Neural progenitor cell (in vitro differentiated cells): ENCODE data around the gene SLC35E4. TPM values are rescaled to one million over a fixed set of nuclear protein-coding genes. Genes with fewer than 3 reads are reported as not detected.

ENCODE experiments used
- DNase-seq: peaks from one replicate; pipeline ENCODE4 v3.0.0-alpha.2; 2016; ENCODE audit warnings: low spot score
- H2AFZ ChIP-seq: fragments of 200-600 bp; sonication (generic); replicated peaks from 2 replicates; pipeline ENCODE4 v1.6.1; 2016; ENCODE audit warnings: antibody characterized with exemption
- H3F3A ChIP-seq: fragments of 200-600 bp; sonication (generic); 2 replicates; pipeline ENCODE4 v1.6.1; 2016; ENCODE audit warnings: antibody characterized with exemption, low read depth
- H3K27ac ChIP-seq: fragments of 200-600 bp; sonication (generic); 2 replicates; pipeline ENCODE4 v1.5.1; 2016; ENCODE audit warnings: mild to moderate bottlenecking
- H3K27me3 ChIP-seq: fragments of 200-600 bp; sonication (generic); 2 replicates; pipeline ENCODE4 v1.6.1; 2016; ENCODE audit warnings: mild to moderate bottlenecking, moderate library complexity
- H3K36me3 ChIP-seq: fragments of 200-600 bp; sonication (generic); 2 replicates; pipeline ENCODE4 v1.5.1; 2016
- H3K4me1 ChIP-seq: fragments of 200-600 bp; sonication (generic); 2 replicates; pipeline ENCODE4 v1.6.1; 2016; ENCODE audit warnings: mixed run types
- H3K4me2 ChIP-seq: fragments of 200-600 bp; sonication (generic); 2 replicates; pipeline ENCODE4 v1.6.1; 2016
- H3K4me3 ChIP-seq: fragments of 200-600 bp; sonication (generic); 2 replicates; pipeline ENCODE4 v1.5.1; 2016
- H3K79me2 ChIP-seq: fragments of 200-600 bp; sonication (generic); 2 replicates; pipeline ENCODE4 v1.6.1; 2016; ENCODE audit warnings: low read depth
- H3K9ac ChIP-seq: fragments of 200-600 bp; sonication (generic); 2 replicates; pipeline ENCODE4 v1.6.1; 2016
- H3K9me3 ChIP-seq: fragments of 200-600 bp; sonication (generic); 2 replicates; pipeline ENCODE4 v1.5.1; 2016; ENCODE audit warnings: low read depth
- H4K20me1 ChIP-seq: fragments of 200-600 bp; sonication (generic); 2 replicates; pipeline ENCODE4 v1.6.1; 2016; ENCODE audit warnings: low read depth
- H3K27ac Mint-ChIP-seq: 3 replicates; pipeline ENCODE4 v1.8.0; 2021; ENCODE audit warnings: mixed read lengths
- H3K27me3 Mint-ChIP-seq: 2 replicates; pipeline ENCODE4 v1.8.0; 2022; ENCODE audit warnings: low read depth, mild to moderate bottlenecking, inconsistent platforms, moderate library complexity, mixed read lengths; ENCODE audit not compliant: insufficient read depth
- H3K36me3 Mint-ChIP-seq: 3 replicates; pipeline ENCODE4 v1.8.0; 2021; ENCODE audit warnings: mixed read lengths
- H3K4me1 Mint-ChIP-seq: 3 replicates; pipeline ENCODE4 v1.8.0; 2021; ENCODE audit warnings: mixed read lengths
- H3K4me3 Mint-ChIP-seq: 3 replicates; pipeline ENCODE4 v1.8.0; 2021; ENCODE audit warnings: mild to moderate bottlenecking, moderate library complexity, mixed read lengths
- H3K9me3 Mint-ChIP-seq: 3 replicates; pipeline ENCODE4 v1.8.0; 2020; ENCODE audit warnings: mixed read lengths
- EZH2 ChIP-seq: fragments of 200-600 bp; sonication (generic); IDR thresholded peaks from 2 replicates; pipeline ENCODE4 v1.6.1; 2017; ENCODE audit warnings: antibody characterized with exemption, mild to moderate bottlenecking, moderate library complexity
- EZH2phosphoT487 ChIP-seq: fragments of 200-600 bp; sonication (generic); IDR thresholded peaks from 2 replicates; pipeline ENCODE4 v1.6.1; 2017; ENCODE audit warnings: antibody characterized with exemption
- total RNA-seq: library from RNA; depleted of rRNA; stranded (reverse); fragments of >200 nt; gene quantifications from 2 replicates; pipeline ENCODE4 v1.2.3, GENCODE V29; 2015; ENCODE audit warnings: low replicate concordance
- TF ChIP-seq, protein P1 (sequence below): fragments of 200-600 bp; sonication (generic); IDR thresholded peaks from 2 replicates; pipeline ENCODE4 v1.5.1; 2017; ENCODE audit warnings: antibody characterized with exemption, mild to moderate bottlenecking

SLC35E4 gene
- total RNA-seq, 1 donor from 2014 or later: 0.36 TPM

GRCh38 chr22:30640839-30641430, 5.4 kb downstream of the SLC35E4 start:
- no peaks in the 10 kb centered on the region for H3K4me1 ChIP-seq
- no peaks in the 10 kb centered on the region for H3K9me3 ChIP-seq
- H2AFZ ChIP-seq: no peak overlapping the region
- H3K9me3 Mint-ChIP-seq: no peaks in the 10 kb centered on the region
- no peaks in the 10 kb centered on the region for H3K79me2 ChIP-seq
- no peak overlapping the region for H3K4me3 ChIP-seq
- H3K4me1 Mint-ChIP-seq: peaks cover 23% of the 10 kb centered on the region
- H3K27me3 Mint-ChIP-seq: peaks cover 8% of the 10 kb centered on the region
- H3K9ac ChIP-seq: no peak overlapping the region
- TF ChIP-seq EZH2phosphoT487 (no peak), EZH2 (no peak)
- TF ChIP-seq, protein P1, sequence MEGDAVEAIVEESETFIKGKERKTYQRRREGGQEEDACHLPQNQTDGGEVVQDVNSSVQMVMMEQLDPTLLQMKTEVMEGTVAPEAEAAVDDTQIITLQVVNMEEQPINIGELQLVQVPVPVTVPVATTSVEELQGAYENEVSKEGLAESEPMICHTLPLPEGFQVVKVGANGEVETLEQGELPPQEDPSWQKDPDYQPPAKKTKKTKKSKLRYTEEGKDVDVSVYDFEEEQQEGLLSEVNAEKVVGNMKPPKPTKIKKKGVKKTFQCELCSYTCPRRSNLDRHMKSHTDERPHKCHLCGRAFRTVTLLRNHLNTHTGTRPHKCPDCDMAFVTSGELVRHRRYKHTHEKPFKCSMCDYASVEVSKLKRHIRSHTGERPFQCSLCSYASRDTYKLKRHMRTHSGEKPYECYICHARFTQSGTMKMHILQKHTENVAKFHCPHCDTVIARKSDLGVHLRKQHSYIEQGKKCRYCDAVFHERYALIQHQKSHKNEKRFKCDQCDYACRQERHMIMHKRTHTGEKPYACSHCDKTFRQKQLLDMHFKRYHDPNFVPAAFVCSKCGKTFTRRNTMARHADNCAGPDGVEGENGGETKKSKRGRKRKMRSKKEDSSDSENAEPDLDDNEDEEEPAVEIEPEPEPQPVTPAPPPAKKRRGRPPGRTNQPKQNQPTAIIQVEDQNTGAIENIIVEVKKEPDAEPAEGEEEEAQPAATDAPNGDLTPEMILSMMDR: no peak
- H3F3A ChIP-seq: peaks cover 3% of the 10 kb centered on the region
- no peak overlapping the region for H3K27ac ChIP-seq
- no peak overlapping the region for H3K4me2 ChIP-seq
- peaks cover 5% of the 10 kb centered on the region for H3K36me3 Mint-ChIP-seq
- H4K20me1 ChIP-seq: no peaks in the 10 kb centered on the region
- H3K27ac Mint-ChIP-seq: no peak overlapping the region
- H3K36me3 ChIP-seq: no peaks in the 10 kb centered on the region
- peaks cover 8% of the 10 kb centered on the region for H3K27me3 ChIP-seq
- DNase-seq: no peak
- H3K4me3 Mint-ChIP-seq: no peak overlapping the region

GRCh38 chr22:30643055-30643875, 7.7 kb downstream of the SLC35E4 start:
- peaks cover 12% of the 10 kb centered on the region for H3K4me1 Mint-ChIP-seq

GRCh38 chr22:30646518-30647160, 11.1 kb downstream of the SLC35E4 start:
- Histone ChIP-seq H3K9ac (no peak overlapping the region), H3K9me3 (no peaks in the 10 kb centered on the region), H2AFZ (no peak overlapping the region), H3K4me2 (no peak overlapping the region), H3K4me3 (no peak overlapping the region), H4K20me1 (no peaks in the 10 kb centered on the region), H3K36me3 (no peaks in the 10 kb centered on the region), H3K27ac (no peak overlapping the region), H3K27me3 (no peaks in the 10 kb centered on the region), H3K79me2 (no peaks in the 10 kb centered on the region), H3F3A (no peaks in the 10 kb centered on the region), H3K4me1 (peaks cover 4% of the 10 kb centered on the region)
- Mint-ChIP-seq H3K27ac (no peak overlapping the region), H3K27me3 (peaks cover 5% of the 10 kb centered on the region), H3K9me3 (peaks cover 2% of the 10 kb centered on the region), H3K4me3 (no peak overlapping the region), H3K36me3 (no peaks in the 10 kb centered on the region), H3K4me1 (peaks cover 9% of the 10 kb centered on the region)
- TF ChIP-seq EZH2: no peak
- TF ChIP-seq, protein P1: no peak
- no peak for TF ChIP-seq EZH2phosphoT487
- DNase-seq: no peak

More at GRCh38 chr22:30643055-30643875, 7.7 kb downstream of the SLC35E4 start:
- Mint-ChIP-seq H3K27ac (no peak overlapping the region), H3K9me3 (peaks cover 2% of the 10 kb centered on the region), H3K4me3 (no peak overlapping the region), H3K36me3 (peaks cover 2% of the 10 kb centered on the region), H3K27me3 (peaks cover 9% of the 10 kb centered on the region)
- Histone ChIP-seq H3K27ac (no peak overlapping the region), H3K4me2 (no peak overlapping the region), H4K20me1 (no peaks in the 10 kb centered on the region), H3K36me3 (no peaks in the 10 kb centered on the region), H3K4me3 (no peak overlapping the region), H3K4me1 (no peaks in the 10 kb centered on the region), H3K27me3 (no peaks in the 10 kb centered on the region), H3K9ac (no peak overlapping the region), H3F3A (no peaks in the 10 kb centered on the region), H3K79me2 (no peaks in the 10 kb centered on the region), H2AFZ (no peak overlapping the region), H3K9me3 (no peaks in the 10 kb centered on the region)
- TF ChIP-seq, protein P1: no peak
- TF ChIP-seq EZH2 (no peak), EZH2phosphoT487 (no peak)
- no peak for DNase-seq
